HepG2 (cell line): ENCODE results near the gene CES3. TPM values are rescaled to one million over a fixed set of nuclear protein-coding genes. Genes with fewer than 3 reads are reported as not detected.

ENCODE experiments used
- ATAC-seq: fragments of 200-7000 bp; cut with Tn5 transposase; 3 replicates; pipeline ENCODE4 v1.9.1; 2020; ENCODE audit warnings: mild to moderate bottlenecking, moderate library complexity
- BruUV-seq: library from RNA; stranded (reverse); fragments of 400-500 nt; replicated peaks from 2 replicates; lab custom pipeline; 2021; lab: Mats Ljungman, UMichigan
- CTCF ChIA-PET: fragments of 300-600 bp; formaldehyde crosslinking; extraction: SDS; loops from one replicate; lab custom pipeline; 2021; ENCODE audit warnings: low total read pairs, inconsistent platforms, low intra/inter-chr PET ratio; lab: Yijun Ruan, JAX
- POLR2A ChIA-PET: fragments of 350-600 bp; sonication (Branson Sonifier 250); formaldehyde crosslinking; loops from one replicate; lab custom pipeline; 2020; ENCODE audit warnings: antibody characterized with exemption, inconsistent platforms; lab: Yijun Ruan, JAX
- DNase-seq: peaks from one replicate; pipeline ENCODE4 v3.0.0-alpha.2; 2015; ENCODE audit warnings: low spot score
- FAIRE-seq: peaks from 3 replicates; lab custom pipeline; 2011; peaks lifted over from hg19 to GRCh38; lab: Jason Lieb, UNC
- H2AFZ ChIP-seq: one replicate; pipeline ENCODE4 v1.6.1; 2011; ENCODE audit warnings: low read length, inconsistent platforms
- H3K27ac ChIP-seq: fragments of 300-600 bp; 3 replicates; pipeline ENCODE4 v1.8.0; 2011; ENCODE audit warnings: mixed run types, mild to moderate bottlenecking, mixed read lengths, low read length, inconsistent platforms; ENCODE audit not compliant: insufficient read depth; ENCODE audit errors: extremely low read length
- H3K27me3 ChIP-seq, 2 experiments: fragments of 200-600 bp in 1 of 2; 2 replicates in 1 of 2; 3 replicates in 1 of 2; pipeline versions ENCODE4 v1.6.0 to v1.8.0; 2011; ENCODE audit warnings: low read length in 2 of 2, mild to moderate bottlenecking in 2 of 2, moderate library complexity in 2 of 2, inconsistent platforms in 1 of 2; ENCODE audit not compliant: insufficient read depth in 2 of 2, control insufficient read depth in 1 of 2
- H3K36me3 ChIP-seq, 2 experiments: fragments of 200-600 bp in 1 of 2; replicated peaks in 1 of 2; 2 replicates in 1 of 2; 3 replicates in 1 of 2; pipeline versions ENCODE4 v1.5.1 to v1.8.0; 2011; ENCODE audit warnings: low read length in 2 of 2, inconsistent platforms in 1 of 2; ENCODE audit not compliant: insufficient read depth in 2 of 2, control insufficient read depth in 1 of 2
- H3K4me1 ChIP-seq: 2 replicates; pipeline ENCODE4 v1.5.1; 2012; ENCODE audit warnings: low read length, inconsistent platforms; ENCODE audit not compliant: insufficient read depth
- H3K4me2 ChIP-seq: 2 replicates; pipeline ENCODE4 v1.6.0; 2011; ENCODE audit warnings: low read depth, low read length, inconsistent platforms
- H3K4me3 ChIP-seq, 3 experiments: fragments of 200-600 bp in 1 of 3; sonication (generic), shearing (Covaris generic) in 1 of 3; replicated peaks in 1 of 3; 2 replicates each; pipeline ENCODE4 v1.5.1; 2011 to 2016; ENCODE audit warnings: low read length in 3 of 3, inconsistent platforms in 2 of 3, low read depth in 2 of 3, mild to moderate bottlenecking in 2 of 3, control low read depth in 1 of 3, mixed read lengths in 1 of 3; ENCODE audit not compliant: insufficient read depth in 1 of 3
- H3K79me2 ChIP-seq: one replicate; pipeline ENCODE4 v1.6.1; 2011; ENCODE audit warnings: low read length, inconsistent platforms; ENCODE audit not compliant: insufficient read depth
- H3K9ac ChIP-seq: 2 replicates; pipeline ENCODE4 v1.6.0; 2011; ENCODE audit warnings: mild to moderate bottlenecking, low read depth, low read length, inconsistent platforms; ENCODE audit not compliant: insufficient read depth
- H3K9me3 ChIP-seq: 2 replicates; pipeline ENCODE4 v1.5.1; 2012; ENCODE audit warnings: mild to moderate bottlenecking, low read length
- H4K20me1 ChIP-seq: 2 replicates; pipeline ENCODE4 v1.6.0; 2011; ENCODE audit warnings: inconsistent platforms, mild to moderate bottlenecking, low read length, moderate library complexity; ENCODE audit not compliant: insufficient read depth
- NONO ChIP-seq, 2 experiments: fragments of 450-650 bp in 1 of 2; sonication (generic) in 1 of 2; formaldehyde crosslinking in 1 of 2; IDR thresholded peaks in 1 of 2; conservative IDR thresholded peaks in 1 of 2; 2 replicates each; pipeline versions ENCODE4 v1.6.1 to v1.8.0; 2017 to 2022; ENCODE audit warnings: mild to moderate bottlenecking in 1 of 2, missing genetic modification reagents in 1 of 2, moderate library complexity in 1 of 2
- NRL ChIP-seq: sonication (generic); formaldehyde crosslinking; IDR thresholded peaks from 2 replicates; pipeline ENCODE4 v1.5.0; 2020; ENCODE audit warnings: missing genetic modification reagents, mild to moderate bottlenecking, moderate library complexity, borderline replicate concordance
- ZMYM2 ChIP-seq: sonication (generic); formaldehyde crosslinking; IDR thresholded peaks from 2 replicates; pipeline ENCODE4 v1.8.0; 2022; ENCODE audit warnings: mild to moderate bottlenecking, missing genetic modification reagents
- ZNF101 ChIP-seq: sonication (generic); formaldehyde crosslinking; IDR thresholded peaks from 2 replicates; pipeline ENCODE4 v1.4.0; 2020; ENCODE audit warnings: mild to moderate bottlenecking, low read depth, missing genetic modification reagents, borderline replicate concordance
- ZNF292 ChIP-seq: sonication (generic); formaldehyde crosslinking; IDR thresholded peaks from 2 replicates; pipeline ENCODE4 v1.8.1; 2022; ENCODE audit warnings: mild to moderate bottlenecking, low read depth, missing genetic modification reagents, borderline replicate concordance
- ZNF552 ChIP-seq: sonication (generic); formaldehyde crosslinking; IDR thresholded peaks from 2 replicates; pipeline ENCODE4 v1.9.0; 2022; ENCODE audit warnings: missing genetic modification reagents, mild to moderate bottlenecking, borderline replicate concordance
- ZNF713 ChIP-seq: sonication (generic); formaldehyde crosslinking; IDR thresholded peaks from 2 replicates; pipeline ENCODE4 v1.4.0; 2020; ENCODE audit warnings: mild to moderate bottlenecking, missing genetic modification reagents
- ZNF761 ChIP-seq: sonication (generic); formaldehyde crosslinking; conservative IDR thresholded peaks from 2 replicates; pipeline ENCODE4 v1.4.0; 2020; ENCODE audit warnings: mild to moderate bottlenecking, missing genetic modification reagents
- WGBS: methylation state at CpG from one replicate; pipeline ENCODE4 v1.1.6; 2017; ENCODE audit warnings: low lambda C conversion rate; 5-methylcytosine and 5-hydroxymethylcytosine counted together
- in situ Hi-C: cut with HindIII; loops from 2 replicates; pipeline ENCODE4 v1.10.0; 2017; ENCODE audit warnings: low pct_unique_long_range_greater_than_20kb; ENCODE audit not compliant: extremely low pct_ligation_motif_present
- intact Hi-C: fragments of 100-400 bp; cut with micrococcal nuclease; formaldehyde crosslinking; loops from one replicate; pipeline ENCODE4 v1.10.0; 2022; ENCODE audit not compliant: unreplicated experiment
- polyA plus RNA-seq, 8 experiments: library from polyadenylated mRNA; depleted of rRNA in 3 of 8; stranded (reverse) in 7 of 8; unstranded in 1 of 8; fragments of >200 nt; fragmentation: Illumina TruSeq in 4 of 8; extraction: Trizol in 4 of 8; gene quantifications; 2 replicates each; pipeline versions ENCODE4 v1.2.1 to v1.2.3, GENCODE V29; 2011 to 2016; ENCODE audit warnings: low read depth in 4 of 8, missing spikeins in 1 of 8, mixed read lengths in 1 of 8; ENCODE audit not compliant: insufficient read depth in 1 of 8
- total RNA-seq, 5 experiments: library from RNA; depleted of rRNA; stranded (reverse); fragments of >200 nt; fragmentation: Illumina TruSeq; extraction: Trizol; gene quantifications; 2 replicates each; pipeline ENCODE4 v1.2.3, GENCODE V29; 2016; ENCODE audit warnings: low read depth in 1 of 5
- TF ChIP-seq, protein P1 (sequence below): sonication (generic); formaldehyde crosslinking; IDR thresholded peaks from 2 replicates; pipeline ENCODE4; 2020; ENCODE audit warnings: missing genetic modification reagents, mild to moderate bottlenecking, borderline replicate concordance
- TF ChIP-seq, protein P2 (sequence below): sonication (generic); formaldehyde crosslinking; IDR thresholded peaks from 2 replicates; pipeline ENCODE4 v1.5.1; 2020; ENCODE audit warnings: mild to moderate bottlenecking, missing genetic modification reagents, borderline replicate concordance

CES3 gene
- total and polyA plus RNA-seq, 2 of the 13 experiments (the other 11 are each of a cell fraction or from before 2014, with no cell fraction given): 6.6 to 17.4 TPM

DNA sequence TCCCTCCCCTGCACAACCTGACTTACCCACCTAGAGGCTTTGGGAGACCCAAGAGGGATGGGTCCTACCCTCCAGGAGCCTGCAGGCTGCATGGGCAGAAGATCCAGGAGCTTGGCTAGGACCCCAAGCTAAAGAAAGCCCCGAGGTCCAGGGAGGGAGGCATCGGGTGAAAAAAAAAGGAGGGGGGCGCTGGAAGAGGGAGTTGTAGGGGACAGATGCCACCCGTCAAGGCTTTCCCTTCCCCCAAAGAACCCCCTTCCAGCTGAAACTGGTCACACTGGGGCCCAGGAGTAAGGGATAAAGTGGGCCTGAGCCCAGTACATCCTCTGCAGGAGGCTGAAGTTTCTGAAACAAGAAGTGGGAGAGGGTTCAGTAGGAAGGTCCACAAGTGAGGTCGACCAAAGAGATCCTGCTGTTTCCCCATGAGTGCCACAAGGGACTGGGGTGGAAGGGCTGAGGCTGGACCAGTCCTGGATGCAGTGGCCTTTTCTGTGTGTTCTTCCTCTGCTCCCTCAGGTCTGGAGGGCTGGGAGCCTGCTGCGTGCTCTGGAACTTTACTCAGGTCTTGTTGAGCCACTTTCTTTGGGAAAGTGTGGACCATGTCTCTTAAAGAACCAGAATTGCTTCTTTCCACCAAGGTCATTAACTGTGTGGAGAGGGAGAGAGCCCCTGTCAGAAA, 53.7 kb downstream of the CES3 start:
- H3K4me1 ChIP-seq: peaks cover 32% of the 10 kb centered on the region
- TF ChIP-seq ZNF552 (CRISPR knock-in tag) (0 out of 2 replicates have a peak, but pooled peaks have one; percentile 59), NONO (IDR thresholded peaks at IDR 0.05) (no peak), NONO (CRISPR knock-in tag; conservative IDR thresholded peaks at IDR 0.05) (0 out of 2 replicates have a peak, but pooled peaks have one; percentile 2), ZNF761 (CRISPR knock-in tag) (0 out of 2 replicates have a peak, but pooled peaks have one; percentile 9), ZNF292 (no peak), ZNF101 (CRISPR knock-in tag) (no peak), ZNF713 (CRISPR knock-in tag) (0 out of 2 replicates have a peak, but pooled peaks have one; percentile 3), ZMYM2 (CRISPR knock-in tag) (0 out of 2 replicates have a peak, but pooled peaks have one; percentile 13), NRL (CRISPR knock-in tag) (peak; percentile 36)
- TF ChIP-seq, protein P1, sequence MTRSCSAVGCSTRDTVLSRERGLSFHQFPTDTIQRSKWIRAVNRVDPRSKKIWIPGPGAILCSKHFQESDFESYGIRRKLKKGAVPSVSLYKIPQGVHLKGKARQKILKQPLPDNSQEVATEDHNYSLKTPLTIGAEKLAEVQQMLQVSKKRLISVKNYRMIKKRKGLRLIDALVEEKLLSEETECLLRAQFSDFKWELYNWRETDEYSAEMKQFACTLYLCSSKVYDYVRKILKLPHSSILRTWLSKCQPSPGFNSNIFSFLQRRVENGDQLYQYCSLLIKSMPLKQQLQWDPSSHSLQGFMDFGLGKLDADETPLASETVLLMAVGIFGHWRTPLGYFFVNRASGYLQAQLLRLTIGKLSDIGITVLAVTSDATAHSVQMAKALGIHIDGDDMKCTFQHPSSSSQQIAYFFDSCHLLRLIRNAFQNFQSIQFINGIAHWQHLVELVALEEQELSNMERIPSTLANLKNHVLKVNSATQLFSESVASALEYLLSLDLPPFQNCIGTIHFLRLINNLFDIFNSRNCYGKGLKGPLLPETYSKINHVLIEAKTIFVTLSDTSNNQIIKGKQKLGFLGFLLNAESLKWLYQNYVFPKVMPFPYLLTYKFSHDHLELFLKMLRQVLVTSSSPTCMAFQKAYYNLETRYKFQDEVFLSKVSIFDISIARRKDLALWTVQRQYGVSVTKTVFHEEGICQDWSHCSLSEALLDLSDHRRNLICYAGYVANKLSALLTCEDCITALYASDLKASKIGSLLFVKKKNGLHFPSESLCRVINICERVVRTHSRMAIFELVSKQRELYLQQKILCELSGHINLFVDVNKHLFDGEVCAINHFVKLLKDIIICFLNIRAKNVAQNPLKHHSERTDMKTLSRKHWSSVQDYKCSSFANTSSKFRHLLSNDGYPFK: 0 out of 2 replicates have a peak, but pooled peaks have one; percentile 18
- TF ChIP-seq, protein P2, sequence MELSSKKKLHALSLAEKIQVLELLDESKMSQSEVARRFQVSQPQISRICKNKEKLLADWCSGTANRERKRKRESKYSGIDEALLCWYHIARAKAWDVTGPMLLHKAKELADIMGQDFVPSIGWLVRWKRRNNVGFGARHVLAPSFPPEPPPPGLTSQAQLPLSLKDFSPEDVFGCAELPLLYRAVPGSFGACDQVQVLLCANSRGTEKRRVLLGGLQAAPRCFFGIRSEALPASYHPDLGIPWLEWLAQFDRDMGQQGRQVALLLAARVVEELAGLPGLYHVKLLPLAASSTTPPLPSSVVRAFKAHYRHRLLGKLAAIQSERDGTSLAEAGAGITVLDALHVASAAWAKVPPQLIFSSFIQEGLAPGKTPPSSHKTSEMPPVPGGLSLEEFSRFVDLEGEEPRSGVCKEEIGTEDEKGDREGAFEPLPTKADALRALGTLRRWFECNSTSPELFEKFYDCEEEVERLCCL (CRISPR knock-in tag): no peak
- in situ Hi-C loops (loop anchor here (5.0 kb wide), 2 partner anchors 37 to 143 kb away; partner anchors contain the start of genes FBXL8 and TRADD), intact Hi-C loops (loop anchor here (10.0 kb wide), 1 partner anchor 60 kb away; no protein-coding TSS in a partner anchor)
- ChIA-PET POLR2A (interaction anchor here (1.4 kb wide), 1 partner anchor 14 kb away, joined by 4 read pairs; no protein-coding TSS in a partner anchor), CTCF (interaction anchor here (1.0 to 4.2 kb wide), 3 partner anchors 37 to 141 kb away, joined by 3 to 17 read pairs (median 5); no protein-coding TSS in a partner anchor)
- FAIRE-seq (no peak), ATAC-seq (no peak), DNase-seq (no peak)
- no peak overlapping the region for H3K27ac ChIP-seq
- no peaks in the 10 kb centered on the region for H3K79me2 ChIP-seq
- peak overlapping the region; percentile 57 to 82 (median 61) for H3K4me3 ChIP-seq
- no peak overlapping the region for H2AFZ ChIP-seq
- peak overlapping the region; percentile 94 for H3K4me2 ChIP-seq
- H3K9ac ChIP-seq: no peak overlapping the region; the same call in 1 of the 2 replicates
- H3K9me3 ChIP-seq: no peaks in the 10 kb centered on the region
- WGBS: 36% methylated on average over 6 of the region's 6 CpGs
- H4K20me1 ChIP-seq: no peaks in the 10 kb centered on the region
- H3K27me3 ChIP-seq: peaks cover 7 to 27% of the 10 kb centered on the region in 2 experiments
- no TSS peak for BruUV-seq
- H3K36me3 ChIP-seq: no peaks in the 10 kb centered on the region
